ENCODE measurements around the gene CEP295NL.

- TF ChIP-seq CTCF (IDR thresholded peaks at IDR 0.05; ENCODE audit: low read length) (no peak), EZH2 (IDR thresholded peaks at IDR 0.05; ENCODE audit: borderline replicate concordance, low read length) (no peak)
These were observed 6.0 kb downstream of the CEP295NL start for GRCh38 chr17:78896834-78897663.
